ENCODE measurements around the gene REN.

REN gene

DNA sequence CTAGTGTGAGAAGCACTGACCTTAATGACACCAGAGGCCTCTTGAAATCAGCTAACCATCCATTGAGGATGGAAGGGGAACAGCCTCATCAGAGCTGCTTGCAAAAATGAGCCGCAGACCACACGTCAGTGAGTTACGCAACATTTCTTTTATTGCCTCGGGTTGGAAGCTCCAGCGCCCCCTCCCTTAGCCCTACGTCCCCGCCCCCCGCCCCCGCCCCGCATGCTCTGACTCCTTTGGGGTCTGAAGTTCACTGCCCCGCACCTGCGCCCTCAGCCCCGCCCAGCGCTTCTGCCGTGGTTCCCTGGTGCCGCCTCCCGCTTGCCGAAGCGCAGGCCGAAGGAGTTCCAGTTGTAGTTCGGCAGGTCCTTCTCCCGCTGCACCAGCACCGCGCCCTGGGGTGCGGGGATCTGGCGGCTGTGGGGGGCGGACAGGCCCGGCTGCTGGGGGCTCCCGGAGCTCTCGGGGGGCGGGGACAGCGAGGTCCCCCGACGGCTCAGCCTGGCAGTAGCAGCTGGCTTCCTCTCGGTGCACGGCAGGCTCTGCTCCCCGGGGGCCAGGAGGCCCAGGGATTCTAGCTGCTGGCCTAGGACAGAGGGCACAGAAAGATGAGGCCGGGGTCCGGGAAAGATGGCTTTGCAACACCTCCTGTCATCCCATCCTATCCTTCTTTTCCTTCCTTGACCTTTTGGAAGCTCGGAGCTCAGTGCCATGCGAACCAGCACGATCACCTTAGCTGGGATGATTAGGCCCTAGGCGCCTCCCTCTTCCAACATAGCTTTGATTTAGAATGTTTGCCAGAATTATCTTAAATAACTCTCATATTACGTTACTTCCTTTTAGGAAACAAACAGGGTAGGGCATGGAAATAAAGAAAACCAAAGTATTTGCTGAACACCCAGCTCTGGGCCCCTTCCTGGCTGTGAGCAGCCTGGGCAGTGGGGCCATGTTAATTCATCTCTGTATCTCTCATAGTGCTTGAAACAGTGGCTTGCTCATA, 24.4 kb upstream of the REN start:
- no peak for DNase-seq

DNA sequence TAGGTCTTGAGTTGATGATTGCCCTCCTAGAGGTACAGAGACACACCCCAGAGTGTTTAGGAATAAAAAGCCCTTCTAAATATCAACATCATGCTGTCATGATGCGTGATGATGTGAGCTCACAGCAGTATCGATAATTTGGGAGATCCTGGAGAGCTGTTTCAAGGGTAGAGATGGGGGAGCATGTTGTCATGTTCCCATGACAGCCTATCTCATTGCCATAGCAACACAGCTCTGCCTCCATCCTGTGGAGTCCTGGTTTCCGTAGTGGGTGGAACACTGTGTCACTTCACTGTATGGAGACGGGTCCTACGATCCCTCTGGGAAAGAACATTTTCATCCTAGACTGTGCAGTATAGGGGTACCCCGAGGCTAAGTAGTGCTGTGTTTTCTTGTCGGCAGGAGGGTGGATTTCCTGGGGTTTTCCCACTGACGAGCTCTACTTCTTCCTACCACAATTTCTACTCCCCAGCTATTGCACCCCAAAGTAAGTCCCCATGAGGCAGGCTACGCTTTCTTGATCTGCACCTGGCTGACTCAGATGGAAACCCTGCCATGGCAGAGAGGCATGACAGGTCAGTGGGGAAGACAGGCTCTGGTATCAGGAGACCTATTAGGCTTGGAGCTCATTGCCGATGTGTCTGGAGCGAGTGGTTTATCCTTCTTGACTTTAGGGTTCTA, 23.0 kb upstream of the REN start:
- no peak for DNase-seq

DNA sequence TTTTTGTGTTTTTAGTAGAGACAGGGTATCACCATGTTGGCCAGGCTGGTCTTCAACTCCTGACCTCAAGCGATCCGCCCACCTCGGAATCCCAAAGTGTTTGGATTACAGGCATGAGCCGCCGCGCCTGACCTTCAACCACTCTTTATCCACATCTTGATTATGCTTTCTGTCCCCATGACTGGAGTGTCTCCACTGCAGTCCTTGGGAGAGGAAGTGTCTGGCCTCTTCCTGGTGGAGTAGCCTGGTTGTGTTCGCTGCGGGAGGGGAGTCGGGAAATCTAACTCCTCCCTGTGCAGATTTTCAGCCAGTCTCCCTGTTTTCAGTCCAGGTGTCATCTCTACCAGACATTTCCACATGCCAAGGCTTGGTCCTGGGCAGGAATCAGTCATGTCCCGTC, 20.5 kb upstream of the REN start:
- DNase-seq, result no peak

GRCh38 chr1:204181116-204181515, 15.0 kb upstream of the REN start:
- DNase-seq, result no peak

- DNase-seq, result no peak
Measured at GRCh38 chr1:204180133-204180532, 14.0 kb upstream of the REN start.

- no peak for DNase-seq
Measured at GRCh38 chr1:204178487-204179281, 12.5 kb upstream of the REN start.

- DNase-seq, result no peak
Measured at GRCh38 chr1:204177133-204177532, 11.0 kb upstream of the REN start.

DNA sequence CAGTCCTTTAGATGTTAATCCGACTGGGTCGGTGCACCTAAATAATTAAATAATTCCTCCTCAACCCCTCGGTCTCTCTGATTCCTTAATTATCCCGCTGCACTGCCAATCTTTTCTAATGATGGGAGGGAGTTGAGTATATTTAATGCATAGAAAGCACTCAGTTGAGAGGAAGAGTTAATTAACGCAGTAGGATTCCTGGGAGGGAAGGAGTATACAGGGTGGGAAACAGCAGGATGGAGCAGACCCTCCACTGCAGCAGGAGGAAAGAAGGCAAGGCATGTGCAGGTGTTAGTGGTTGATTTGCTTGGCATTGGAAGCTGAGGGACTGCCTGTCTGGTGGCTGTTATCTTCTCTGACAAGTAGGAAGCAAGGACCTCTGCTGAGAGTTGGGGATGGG, 9.9 kb upstream of the REN start:
- no peak for DNase-seq

DNA sequence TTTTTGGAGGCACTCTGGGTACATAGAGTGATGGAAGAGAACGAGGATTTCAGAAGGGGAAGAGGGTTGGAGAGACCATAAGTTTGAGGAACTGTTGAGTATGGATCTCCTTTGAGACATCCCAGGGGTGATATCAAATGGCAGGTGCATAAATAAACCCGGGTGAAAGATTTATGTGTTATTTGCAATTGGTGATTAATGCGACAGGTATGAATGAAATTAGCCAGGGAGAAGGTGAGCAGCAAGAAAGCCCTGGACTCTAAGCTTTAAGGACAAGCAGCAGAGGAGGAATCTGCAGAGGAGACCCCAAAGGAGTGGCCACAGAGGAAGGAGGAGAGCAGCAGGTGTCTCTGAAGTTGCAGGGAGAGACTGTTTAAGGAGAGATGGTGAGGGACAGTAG, 8.8 kb upstream of the REN start:
- DNase-seq, result no peak

DNA sequence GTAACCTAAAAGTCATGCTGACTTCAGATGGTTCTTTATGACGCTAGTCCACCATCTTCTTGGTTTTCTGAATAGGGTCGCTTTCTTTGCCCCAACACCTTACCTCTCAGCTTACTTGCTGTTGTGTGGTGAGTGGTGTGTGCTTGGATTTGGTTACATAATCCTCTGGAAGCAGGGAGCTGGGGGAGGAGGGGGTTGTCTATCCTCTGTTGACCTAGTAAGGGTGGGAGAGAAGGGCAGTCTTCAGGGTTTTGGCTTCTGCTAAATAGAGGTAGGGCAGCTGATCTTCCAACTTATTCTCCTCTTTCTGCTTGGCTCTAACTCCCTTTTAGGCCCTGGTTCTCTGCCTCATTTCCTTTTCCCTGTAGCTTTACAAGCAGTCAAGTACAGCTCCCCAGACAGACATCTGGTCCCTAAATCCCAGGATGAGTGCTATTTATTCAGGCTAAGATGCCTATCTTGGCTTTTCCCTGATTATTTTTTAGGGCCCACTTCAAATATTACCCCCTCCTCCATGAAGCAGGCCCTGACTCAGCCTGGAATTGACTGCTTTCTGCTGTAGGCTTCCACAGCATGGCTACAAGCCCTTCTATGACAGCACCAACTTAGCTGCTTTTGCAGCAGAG, 6.4 kb upstream of the REN start:
- DNase-seq, result peak in 1 of 14 donors; percentile 39

- no peak for DNase-seq
Measured at GRCh38 chr1:204171751-204172178, 5.6 kb upstream of the REN start.

DNA sequence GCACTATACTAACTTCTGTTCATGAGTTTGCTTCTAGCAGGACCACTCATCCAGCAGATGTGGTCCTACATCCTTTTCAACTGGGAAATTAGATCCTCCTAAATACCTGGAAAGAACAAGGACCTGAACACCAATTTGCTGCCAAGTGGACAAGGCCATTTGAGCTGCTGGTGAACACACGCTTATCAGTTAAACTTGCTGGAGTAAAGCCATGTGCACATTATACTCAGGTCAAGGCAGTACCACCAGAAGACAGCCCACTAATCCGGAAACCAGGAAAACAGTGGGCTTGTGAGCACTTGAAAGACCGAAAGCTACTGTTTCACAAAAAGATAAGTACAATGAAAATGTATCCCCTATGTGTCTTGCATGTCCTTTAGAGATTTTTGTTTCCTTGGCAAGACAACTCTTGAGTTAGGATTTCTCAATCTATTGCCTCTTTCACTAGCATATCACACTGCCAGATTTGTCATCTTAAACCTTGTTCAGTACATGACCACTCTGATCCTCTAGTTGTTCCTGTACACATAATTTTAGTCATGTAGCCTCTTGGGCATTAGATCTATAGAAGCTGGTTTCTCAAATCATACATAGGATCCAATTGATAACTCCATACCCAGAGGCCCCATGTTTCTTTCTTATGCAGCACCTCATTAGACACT, 4.5 kb upstream of the REN start:
- no peak for DNase-seq

GRCh38 chr1:204169858-204170257, 3.7 kb upstream of the REN start:
- no peak for DNase-seq

- no peak for DNase-seq
Measured at GRCh38 chr1:204167730-204168129, 1.6 kb upstream of the REN start.

- DNase-seq, result peak in 12 of 14 donors; percentile 11 to 75 (median 53)
Measured at GRCh38 chr1:204162494-204163074, 3.6 kb downstream of the REN start.

DNA sequence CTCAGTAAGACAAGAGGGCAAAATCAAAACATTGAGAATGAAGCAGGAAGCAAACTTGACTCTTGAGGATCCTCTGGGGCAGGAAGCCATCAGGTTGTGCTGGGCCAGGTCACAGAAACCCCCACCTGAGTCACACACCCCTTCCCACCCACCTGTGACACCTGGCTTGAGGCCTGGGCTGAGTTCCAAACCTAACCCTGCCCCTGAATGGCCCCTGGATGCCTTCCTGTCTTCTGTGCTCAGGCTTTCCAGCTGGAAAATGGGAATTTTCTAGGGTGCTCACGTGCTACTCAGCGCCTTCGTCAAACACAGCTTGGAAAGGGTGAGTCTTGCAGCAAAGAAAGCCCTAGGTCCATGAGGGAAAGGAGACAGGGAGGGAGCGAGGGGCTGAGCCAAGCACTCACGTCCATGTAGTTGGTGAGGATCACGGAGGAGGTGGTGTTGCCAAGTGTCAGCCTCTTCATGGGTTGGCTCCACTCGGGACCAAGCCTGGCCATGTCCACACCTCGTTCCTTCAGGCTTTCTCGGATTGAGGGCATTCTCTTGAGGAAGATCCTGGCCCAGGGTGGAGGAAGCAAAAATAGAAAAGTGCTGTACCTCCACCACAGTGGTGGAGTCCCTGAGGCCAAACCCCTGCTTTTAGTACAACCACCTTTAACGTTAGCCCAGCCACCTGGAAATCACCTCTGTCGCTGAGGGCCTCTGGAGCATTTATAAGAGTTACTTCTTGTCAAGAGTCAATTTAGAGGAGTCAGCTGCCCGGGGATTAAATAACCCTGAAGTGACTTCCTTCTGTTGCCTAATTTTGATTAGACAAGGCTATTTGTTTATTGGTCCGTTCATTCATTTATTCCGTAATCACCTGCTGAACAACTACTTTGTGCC, 4.3 kb downstream of the REN start:
- no peak for DNase-seq

DNA sequence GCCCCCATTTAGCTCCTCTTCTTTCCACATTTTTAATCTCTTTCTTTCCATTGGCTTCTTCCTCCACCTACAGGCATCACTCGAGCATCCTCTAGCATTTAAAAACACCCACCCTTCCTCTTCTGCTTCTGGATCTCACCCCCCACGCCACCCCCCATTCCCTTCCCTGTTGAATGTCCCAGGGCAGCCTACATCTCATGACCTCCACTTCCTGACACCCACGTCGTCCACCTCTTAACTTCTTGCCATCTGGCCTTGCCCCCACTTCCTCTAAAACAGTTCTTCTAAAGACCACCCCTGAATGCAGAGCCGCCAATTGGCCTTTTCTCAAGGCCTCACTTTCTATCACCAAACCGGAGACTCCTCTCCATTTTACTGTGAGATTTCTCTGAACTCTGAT, 8.2 kb downstream of the REN start:
- no peak for DNase-seq

- DNase-seq, result no peak
Measured at GRCh38 chr1:204155881-204156280, 10.3 kb downstream of the REN start.

- no peak for DNase-seq
Measured at GRCh38 chr1:204154568-204155255, 11.4 kb downstream of the REN start.

- DNase-seq, result no peak
Measured at GRCh38 chr1:204153667-204154066, 12.5 kb downstream of the REN start.
